NCI-H1930 (cell line): Measurements from ENCODE around the gene HBQ1.
"Not testable (repeated sequence)": the region's sequence is repeated elsewhere in the genome, so short reads cannot be mapped to it uniquely, and the experiment has no call there.

Source experiments
- DNase-seq, 2 experiments: peaks; one replicate each; lab custom pipeline; 2025; lab: John Stamatoyannopoulos, UW

HBQ1 gene

DNA sequence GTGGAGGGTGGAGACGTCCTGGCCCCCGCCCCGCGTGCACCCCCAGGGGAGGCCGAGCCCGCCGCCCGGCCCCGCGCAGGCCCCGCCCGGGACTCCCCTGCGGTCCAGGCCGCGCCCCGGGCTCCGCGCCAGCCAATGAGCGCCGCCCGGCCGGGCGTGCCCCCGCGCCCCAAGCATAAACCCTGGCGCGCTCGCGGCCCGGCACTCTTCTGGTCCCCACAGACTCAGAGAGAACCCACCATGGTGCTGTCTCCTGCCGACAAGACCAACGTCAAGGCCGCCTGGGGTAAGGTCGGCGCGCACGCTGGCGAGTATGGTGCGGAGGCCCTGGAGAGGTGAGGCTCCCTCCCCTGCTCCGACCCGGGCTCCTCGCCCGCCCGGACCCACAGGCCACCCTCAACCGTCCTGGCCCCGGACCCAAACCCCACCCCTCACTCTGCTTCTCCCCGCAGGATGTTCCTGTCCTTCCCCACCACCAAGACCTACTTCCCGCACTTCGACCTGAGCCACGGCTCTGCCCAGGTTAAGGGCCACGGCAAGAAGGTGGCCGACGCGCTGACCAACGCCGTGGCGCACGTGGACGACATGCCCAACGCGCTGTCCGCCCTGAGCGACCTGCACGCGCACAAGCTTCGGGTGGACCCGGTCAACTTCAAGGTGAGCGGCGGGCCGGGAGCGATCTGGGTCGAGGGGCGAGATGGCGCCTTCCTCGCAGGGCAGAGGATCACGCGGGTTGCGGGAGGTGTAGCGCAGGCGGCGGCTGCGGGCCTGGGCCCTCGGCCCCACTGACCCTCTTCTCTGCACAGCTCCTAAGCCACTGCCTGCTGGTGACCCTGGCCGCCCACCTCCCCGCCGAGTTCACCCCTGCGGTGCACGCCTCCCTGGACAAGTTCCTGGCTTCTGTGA lies 3.5 kb upstream of the HBQ1 start, which contains the start of gene HBA1:
TSS of gene HBA1 (plus strand) at position 204 of the 906 bp plus-strand sequence. CDS start at position 241, 37 bp downstream.
- not testable (repeated sequence) for DNase-seq

DNA sequence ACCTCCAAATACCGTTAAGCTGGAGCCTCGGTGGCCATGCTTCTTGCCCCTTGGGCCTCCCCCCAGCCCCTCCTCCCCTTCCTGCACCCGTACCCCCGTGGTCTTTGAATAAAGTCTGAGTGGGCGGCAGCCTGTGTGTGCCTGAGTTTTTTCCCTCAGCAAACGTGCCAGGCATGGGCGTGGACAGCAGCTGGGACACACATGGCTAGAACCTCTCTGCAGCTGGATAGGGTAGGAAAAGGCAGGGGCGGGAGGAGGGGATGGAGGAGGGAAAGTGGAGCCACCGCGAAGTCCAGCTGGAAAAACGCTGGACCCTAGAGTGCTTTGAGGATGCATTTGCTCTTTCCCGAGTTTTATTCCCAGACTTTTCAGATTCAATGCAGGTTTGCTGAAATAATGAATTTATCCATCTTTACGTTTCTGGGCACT lies 2.9 kb upstream of the HBQ1 start:
- no peak for DNase-seq

DNA sequence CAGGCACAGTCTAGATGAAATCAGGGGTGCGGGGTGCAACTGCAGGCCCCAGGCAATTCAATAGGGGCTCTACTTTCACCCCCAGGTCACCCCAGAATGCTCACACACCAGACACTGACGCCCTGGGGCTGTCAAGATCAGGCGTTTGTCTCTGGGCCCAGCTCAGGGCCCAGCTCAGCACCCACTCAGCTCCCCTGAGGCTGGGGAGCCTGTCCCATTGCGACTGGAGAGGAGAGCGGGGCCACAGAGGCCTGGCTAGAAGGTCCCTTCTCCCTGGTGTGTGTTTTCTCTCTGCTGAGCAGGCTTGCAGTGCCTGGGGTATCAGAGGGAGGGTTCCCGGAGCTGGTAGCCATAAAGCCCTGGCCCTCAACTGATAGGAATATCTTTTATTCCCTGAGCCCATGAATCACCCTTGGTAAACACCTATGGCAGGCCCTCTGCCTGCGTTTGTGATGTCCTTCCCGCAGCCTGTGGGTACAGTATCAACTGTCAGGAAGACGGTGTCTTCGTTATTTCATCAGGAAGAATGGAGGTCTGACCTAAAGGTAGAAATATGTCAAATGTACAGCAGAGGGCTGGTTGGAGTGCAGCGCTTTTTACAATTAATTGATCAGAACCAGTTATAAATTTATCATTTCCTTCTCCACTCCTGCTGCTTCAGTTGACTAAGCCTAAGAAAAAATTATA lies 2.1 kb upstream of the HBQ1 start:
- DNase-seq = no peak

DNA sequence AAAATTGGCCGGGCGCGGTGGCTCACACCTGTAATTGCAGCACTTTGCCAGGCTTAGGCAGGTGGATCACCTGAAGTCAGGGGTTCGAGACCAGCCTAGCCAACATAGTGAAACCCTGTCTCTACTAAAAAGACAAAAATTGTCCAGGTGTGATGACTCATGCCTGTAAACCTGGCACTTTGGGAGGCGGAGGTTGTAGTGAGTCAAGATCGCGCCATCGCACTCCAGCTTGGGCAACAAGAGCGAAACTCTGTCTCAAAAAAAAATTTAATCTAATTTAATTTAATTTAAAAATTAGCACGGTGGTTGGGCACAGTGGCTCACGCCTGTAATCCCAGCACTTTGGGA lies 1.6 kb upstream of the HBQ1 start:
- DNase-seq = no peak

DNA sequence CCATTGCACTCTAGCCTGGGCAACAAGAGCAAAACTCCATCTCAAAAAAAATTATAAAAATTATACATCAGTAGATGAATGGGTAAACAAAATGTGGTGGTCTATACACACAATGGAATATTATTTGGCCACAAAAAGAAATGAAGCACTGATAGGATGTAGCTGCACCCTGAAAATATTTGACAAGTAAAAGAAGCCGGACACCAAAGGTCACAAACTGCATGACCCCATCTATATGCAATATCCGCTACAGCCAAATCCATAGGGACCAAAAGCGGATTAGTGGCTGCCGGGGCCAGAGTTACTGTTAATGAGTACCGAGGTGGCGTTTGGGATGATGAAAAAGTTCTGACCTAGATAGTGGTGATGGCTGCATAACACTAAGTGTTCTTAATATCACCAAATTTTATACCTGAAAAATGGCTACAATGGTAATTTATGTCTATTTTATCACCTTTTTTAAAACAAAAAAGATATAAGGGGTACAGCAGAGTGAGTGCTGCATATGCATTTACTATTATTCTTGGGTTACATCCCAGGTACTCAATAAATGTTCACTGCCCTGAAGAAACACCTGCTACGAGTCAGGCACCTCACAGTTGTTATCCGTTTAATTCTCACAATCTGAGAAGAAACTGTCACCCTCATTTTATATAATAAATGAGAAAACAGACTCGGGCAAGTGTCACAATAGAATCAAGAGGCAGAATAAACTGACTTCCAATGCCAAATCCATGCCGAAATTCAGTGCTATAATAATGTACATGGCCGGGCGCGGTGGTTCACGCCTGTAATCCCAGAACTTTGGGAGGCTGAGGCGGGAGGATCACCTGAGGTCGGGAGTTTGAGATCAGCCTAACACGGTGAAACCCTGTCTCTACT lies 807 bp upstream of the HBQ1 start:
- no peak for DNase-seq

DNA sequence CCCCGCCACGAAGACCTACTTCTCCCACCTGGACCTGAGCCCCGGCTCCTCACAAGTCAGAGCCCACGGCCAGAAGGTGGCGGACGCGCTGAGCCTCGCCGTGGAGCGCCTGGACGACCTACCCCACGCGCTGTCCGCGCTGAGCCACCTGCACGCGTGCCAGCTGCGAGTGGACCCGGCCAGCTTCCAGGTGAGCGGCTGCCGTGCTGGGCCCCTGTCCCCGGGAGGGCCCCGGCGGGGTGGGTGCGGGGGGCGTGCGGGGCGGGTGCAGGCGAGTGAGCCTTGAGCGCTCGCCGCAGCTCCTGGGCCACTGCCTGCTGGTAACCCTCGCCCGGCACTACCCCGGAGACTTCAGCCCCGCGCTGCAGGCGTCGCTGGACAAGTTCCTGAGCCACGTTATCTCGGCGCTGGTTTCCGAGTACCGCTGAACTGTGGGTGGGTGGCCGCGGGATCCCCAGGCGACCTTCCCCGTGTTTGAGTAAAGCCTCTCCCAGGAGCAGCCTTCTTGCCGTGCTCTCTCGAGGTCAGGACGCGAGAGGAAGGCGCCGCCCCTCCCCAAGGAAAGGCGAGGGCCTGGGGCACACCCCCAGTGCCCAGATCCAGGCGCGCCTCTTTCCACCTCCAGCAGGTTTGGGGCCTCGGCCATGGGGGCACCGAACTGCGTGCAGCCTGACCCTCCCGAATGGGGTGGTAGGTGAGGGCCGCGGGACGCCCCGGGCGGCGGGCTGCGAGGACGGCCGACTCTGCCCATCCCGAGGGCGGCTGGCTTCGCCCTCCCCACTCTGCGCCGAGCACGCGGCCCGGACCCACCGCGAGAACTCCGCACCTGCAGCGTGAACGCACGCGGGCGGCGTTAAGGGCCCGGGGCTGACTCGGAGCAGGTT lies 664 bp downstream of the HBQ1 start:
- DNase-seq = peak; percentile 88 to 91

DNA sequence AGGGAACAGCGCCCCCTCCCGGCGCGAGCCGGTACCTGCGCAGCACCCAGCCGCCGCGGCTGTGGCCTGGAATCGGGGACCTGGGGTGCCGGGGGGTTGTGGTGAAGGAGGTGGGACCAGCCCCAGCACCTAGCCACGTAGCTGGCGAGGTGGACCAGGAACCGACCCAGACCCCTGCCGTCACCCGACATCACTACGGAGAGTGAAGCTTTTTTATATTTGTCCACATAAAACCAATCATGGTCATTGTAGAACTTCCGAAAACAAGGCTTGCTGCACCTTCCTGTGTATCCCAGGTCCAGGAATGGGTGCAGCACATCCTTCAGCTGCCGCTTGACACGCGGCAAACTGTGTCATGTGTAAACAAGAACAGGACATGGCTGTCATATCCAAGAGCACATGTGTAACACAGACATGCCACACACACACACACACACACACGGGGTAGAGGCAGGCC lies 1.3 kb downstream of the HBQ1 start:
- no peak for DNase-seq

DNA sequence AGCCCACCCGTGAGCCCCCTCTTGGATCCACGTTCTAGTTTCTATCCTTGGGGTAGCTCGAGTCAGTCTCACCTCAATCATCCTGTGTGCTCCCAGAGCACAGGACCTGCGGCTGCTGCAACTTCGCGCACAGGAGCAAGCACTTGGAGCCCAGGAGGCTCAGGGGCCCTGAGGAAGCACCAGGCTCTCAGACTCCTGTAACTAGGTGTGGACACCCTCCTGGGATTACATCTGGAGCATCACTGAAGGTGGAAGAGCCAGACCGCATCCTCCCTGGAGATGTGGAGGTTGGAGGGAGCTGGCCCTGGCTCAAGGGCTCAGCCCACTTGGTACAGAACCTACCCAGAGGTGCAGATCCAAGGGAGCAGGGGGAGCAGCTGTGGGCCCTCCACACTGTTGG lies 2.7 kb downstream of the HBQ1 start:
- no peak for DNase-seq

DNA sequence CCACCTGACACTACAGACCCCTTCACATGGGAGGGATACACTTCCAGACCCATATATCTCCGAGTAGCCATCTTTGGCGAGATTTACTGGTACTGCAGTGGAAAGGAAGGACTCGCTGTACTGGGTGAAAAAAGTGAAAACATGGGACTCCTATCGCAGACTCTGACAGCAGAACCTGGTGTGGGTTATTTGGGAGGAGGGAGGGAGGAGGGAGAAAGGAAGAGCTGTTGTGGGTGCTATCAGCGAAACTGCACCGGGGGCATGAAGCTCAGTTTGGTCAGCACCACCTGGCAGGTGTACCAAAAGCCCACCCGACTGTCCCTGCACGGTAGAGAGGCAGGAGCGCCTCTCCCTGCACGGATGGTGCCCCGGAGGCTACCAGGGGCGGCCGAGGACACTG lies 5.0 kb downstream of the HBQ1 start:
- no peak for DNase-seq

DNA sequence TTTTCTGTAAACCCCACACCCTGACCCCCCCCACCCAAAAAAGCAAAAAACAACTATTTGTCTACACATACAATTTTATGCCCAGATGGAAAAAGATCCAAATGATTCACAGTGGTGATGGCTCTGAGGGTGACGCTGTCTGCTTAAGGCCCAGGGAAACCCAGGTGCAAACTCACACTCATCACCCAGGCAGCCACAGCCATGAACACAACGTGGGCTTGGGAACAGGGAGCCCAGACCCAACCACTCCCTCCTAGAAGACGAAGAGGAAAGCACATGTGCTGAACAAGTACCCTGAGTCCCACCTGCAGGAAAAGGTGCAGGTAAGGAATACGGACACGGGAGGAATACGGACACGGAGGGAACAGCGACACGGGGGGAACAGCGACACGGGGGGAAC lies 5.4 kb downstream of the HBQ1 start:
- no peak for DNase-seq

DNA sequence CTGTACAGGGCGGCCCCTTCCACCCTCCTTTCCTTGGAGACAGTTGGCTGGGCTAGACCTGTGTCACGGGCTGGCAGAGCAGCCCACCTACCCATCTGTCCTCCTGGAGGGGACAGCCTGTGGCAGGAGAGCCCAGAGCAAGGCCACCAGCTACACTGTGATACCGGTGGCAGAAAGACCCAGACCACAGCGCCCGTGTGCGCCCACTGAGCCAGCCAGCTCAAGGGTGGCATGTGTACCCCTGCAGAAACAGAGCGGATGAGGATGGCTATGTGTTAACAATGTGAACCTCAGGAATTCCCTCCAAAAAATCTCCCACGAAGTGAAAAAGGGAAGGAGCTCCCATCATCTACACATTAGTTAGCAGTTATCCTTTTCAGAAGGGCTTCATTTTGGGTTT lies 7.1 kb downstream of the HBQ1 start:
- DNase-seq = no peak

DNA sequence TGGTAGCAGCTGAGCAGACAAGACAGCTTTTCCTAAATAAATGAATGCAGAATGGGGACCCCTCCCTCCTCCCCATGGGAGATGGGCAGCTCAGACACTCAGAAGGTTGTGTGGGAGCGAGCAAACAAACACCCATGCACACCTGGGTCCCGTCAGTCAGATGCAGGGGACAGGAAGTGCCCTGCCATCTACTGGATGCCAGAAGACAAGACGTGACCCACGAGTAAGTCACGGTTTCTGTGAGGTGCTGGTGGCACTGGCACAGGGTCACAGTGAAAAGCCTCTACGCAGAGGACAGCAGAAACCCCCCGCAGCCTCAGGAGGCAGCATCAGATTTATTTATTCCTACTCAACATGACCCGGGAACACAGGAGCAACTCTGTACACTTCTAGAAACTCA lies 8.4 kb downstream of the HBQ1 start:
- no peak for DNase-seq

DNA sequence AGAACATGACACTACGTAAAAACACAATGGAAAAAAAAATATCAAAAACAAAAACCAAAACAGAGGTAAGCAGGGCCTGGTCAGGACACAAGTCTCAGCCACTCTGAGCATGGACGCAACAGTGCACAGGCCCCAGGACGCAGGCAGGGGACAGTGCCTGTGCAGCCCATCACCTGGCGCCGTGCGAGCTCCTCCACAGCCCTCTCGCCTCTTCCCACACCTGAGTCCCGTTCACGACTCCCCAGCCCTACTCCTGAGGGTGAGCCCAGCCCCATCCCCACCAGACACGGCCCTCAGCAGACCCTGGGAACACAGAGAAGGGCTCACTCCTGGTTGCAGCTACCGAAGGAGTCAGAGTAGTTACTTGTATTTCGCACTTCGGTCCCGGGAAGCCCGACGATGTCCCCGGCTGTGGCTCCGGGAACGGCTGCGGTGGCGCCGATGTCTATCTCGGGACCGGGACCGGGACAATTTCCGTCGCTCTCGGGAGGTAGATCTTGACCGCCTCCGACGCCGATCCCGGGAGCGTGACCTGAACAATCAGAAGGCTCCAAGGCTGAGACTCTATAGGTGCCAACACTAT lies 9.4 kb downstream of the HBQ1 start:
- no peak for DNase-seq

DNA sequence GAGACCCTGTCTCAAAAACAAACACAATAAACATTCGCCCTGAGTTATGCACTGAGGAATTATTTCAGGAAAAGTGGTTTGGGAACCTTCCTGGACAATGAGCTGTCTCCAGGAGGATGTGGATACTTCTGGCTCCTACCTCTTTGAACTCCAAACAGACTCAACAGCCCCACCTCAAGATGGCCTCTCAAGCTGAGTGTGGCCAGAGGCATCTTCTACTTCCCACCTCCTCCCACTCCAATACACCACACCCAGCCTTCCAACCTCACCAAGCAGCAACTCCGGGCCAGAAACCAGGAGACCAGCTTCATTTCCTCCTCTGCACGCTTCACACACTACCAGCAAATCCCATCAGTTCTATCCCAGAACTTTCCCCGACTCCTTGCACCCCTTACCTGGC lies 11.6 kb downstream of the HBQ1 start:
- no peak for DNase-seq

DNA sequence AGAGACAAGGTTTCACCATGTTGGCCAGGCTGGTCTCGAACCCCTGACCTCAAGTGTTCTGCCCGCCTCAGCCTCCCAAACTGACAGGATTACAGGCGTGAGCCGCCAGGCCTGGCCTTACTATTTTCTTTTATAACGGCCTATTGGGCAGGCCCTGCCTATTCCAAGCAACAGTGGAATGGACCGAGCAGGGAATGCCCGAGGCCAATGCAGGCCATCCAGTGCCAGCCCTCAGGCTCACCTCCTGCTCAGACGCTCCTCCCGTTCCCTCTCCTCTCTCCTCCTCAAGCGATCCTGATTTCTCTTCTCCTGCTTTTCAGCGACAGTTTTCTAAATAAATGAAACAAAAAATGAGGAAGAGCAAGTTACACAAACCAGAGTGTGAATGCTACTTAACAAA lies 12.4 kb downstream of the HBQ1 start:
- no peak for DNase-seq

DNA sequence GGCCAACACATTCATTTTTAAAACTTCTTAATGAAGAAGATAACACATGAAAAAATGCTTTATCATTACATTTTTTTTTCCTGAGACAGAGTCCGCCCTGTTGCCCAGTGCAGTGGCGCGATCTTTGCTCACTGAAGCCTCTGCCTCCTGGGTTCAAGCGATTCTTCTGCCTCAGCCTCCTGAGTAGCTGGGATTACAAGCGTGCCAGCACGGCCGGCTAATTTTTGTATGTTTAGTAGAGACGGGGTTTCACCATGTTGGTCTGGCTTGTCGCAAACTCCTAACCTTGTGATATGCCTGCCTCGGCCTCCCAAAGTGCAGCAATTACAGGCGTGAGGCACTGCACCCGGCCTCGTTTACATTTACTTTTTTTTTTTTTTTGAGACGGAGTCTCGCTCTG lies 13.2 kb downstream of the HBQ1 start:
- DNase-seq = no peak

DNA sequence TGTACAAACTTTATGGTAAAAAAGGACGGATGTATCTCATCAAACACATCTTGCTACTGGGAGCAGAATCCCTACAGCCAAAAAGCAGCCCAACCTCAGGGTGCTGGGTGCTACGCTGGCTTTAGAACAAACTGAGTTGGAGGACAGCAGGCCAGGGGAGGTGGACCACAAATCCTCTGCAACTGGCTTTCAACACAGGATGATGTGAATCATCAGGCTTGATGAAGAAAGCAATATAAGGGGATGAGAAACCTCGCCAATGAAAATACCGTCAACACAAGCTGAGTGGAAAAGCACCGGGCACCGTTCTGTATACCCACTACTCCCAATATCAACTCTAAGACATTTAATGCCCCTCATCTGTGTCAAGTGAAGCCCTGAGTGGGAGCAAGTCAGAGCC lies 14.3 kb downstream of the HBQ1 start:
- DNase-seq = no peak

DNA sequence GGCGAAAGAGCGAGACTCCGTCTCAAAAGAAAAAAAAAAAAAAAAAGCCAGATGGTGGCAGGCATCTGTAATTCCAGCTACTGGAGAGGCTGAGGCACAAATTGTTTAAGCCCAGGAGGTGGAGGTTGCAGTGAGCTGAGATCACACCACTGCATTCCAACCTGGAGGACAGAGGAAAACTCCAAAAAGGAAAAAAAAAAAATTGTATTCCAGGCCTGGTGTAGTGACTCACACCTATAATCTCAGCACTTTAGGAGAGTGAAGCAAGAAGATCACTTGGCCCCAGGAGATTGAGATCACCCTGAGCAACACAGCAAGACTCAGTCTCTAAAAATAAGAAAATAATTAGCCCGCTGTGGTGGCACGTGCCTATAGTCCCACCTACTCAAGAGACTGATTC lies 20.1 kb downstream of the HBQ1 start:
- DNase-seq = no peak

DNA sequence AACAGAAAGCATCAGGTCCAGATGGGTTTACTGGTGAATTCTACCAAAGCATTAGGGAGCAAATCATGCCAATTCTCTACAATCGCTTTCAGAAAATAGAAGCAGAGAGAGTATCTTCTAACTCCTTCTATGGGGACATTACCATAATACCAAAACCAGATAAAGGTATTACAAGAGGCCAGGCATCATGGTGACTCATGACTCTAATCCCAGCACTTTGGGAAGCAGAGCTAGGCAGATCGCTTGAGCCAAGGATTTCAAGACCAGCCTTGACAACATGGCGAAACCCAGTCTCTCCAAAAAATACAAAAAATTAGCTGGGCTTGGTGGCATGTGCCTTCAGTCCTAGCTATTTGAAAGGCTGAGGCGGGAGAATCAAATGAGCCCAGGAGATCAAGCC lies 23.0 kb downstream of the HBQ1 start:
- no peak for DNase-seq

DNA sequence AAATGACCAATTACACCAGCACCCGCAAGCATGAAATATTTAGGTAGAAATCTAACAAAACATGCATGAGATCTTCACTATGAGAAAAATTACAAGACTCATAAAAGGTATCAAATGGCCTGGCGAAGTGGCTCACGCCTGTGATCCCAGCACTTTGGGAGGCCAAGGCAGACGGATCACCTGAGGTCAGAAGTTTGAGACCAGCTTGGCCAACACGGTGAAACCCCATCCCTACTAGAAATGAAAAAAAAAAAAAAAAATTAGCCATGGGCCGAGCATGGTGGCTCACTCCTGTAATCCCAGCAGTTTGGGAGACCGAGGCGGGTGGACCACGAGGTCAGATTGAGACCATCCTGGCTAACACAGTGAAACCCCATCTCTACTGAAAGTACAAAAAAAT lies 23.8 kb downstream of the HBQ1 start:
- DNase-seq = not testable (repeated sequence)

DNA sequence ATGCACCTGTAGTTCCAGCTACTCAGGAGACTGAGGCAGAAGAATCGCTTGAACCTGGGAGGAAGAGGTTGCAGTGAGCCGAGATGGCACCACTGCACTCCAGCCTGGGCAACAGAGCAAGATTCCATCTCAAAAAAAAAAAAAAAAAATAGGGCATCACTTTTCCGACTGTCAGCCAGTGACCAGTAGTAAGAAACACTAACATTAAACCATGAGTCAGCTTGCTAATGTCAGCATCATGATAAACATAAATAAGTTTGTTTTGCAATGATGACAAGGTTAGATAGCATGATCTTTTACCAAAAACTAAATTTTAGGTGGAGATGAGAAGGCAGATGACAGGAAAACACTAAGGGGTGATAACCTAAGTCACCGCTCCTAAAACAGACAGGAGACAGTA lies 29.1 kb downstream of the HBQ1 start:
- DNase-seq = not testable (repeated sequence)
